ENCODE results near the gene RIPOR2. TPM values are rescaled to one million over a fixed set of nuclear protein-coding genes. Genes with fewer than 3 reads are reported as not detected.
"Not testable (repeated sequence)": the region's sequence is repeated elsewhere in the genome, so short reads cannot be mapped to it uniquely, and the experiment has no call there.

RIPOR2 gene
- total RNA-seq, 2 experiments from 2014 or later, result 88.3 to 96.3 TPM

DNA sequence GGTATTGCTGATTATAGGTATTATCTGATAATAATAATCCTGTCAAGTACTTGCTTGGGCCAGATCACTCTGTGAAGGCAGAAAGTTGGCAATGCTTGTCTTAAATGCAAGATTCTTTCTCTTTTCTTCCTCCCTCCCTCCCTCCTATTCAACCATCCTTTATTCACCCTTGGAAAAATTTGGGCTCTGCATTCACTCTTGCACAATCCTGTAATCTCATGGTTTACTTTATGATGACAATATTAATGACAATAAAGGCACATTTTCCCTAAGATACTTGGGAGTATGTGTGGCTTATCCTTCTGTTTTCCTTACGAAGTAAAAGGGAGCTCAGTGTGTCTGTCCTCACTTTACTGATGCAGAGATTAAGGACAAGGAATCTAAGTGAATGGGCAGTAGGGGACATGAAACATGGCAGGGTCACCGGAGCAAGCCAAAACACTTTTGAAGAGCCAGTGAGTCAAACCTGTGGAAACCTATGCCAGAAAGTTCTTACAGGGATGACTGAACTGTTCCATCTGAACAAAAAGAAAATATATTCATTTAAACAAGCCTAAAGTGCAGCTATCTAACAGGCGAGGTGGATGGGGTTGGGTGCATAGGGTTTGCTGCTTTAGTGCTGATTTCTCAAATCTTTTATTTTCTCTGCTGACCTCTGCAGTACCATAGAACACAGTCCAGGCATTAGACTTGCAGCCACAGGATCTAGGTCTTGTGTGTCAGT is 14.6 kb upstream of the RIPOR2 start:
- CTCF ChIA-PET, result interaction anchor here (1.0 to 11.0 kb wide), 7 partner anchors 11 to 93 kb away, joined by 3 to 155 read pairs (median 8); partner anchors contain the start of gene RIPOR2
- no peaks in the 10 kb centered on the region for H3K27me3 Mint-ChIP-seq
- peaks cover 16% of the 10 kb centered on the region for H3K9me3 Mint-ChIP-seq
- peak overlapping the region; percentile 88 for H3K27ac Mint-ChIP-seq
- peaks cover 21% of the 10 kb centered on the region for H3K36me3 Mint-ChIP-seq (ENCODE audit: low read depth)
- peak overlapping the region; percentile 27 for H3K4me3 Mint-ChIP-seq
- peaks cover 79% of the 10 kb centered on the region for H3K4me1 Mint-ChIP-seq (ENCODE audit: low read depth)
- intact Hi-C loops (cut with micrococcal nuclease), result no loop called here
- TF ChIP-seq, protein P1, sequence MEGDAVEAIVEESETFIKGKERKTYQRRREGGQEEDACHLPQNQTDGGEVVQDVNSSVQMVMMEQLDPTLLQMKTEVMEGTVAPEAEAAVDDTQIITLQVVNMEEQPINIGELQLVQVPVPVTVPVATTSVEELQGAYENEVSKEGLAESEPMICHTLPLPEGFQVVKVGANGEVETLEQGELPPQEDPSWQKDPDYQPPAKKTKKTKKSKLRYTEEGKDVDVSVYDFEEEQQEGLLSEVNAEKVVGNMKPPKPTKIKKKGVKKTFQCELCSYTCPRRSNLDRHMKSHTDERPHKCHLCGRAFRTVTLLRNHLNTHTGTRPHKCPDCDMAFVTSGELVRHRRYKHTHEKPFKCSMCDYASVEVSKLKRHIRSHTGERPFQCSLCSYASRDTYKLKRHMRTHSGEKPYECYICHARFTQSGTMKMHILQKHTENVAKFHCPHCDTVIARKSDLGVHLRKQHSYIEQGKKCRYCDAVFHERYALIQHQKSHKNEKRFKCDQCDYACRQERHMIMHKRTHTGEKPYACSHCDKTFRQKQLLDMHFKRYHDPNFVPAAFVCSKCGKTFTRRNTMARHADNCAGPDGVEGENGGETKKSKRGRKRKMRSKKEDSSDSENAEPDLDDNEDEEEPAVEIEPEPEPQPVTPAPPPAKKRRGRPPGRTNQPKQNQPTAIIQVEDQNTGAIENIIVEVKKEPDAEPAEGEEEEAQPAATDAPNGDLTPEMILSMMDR (IDR thresholded peaks at IDR 0.05), result no peak
- POLR2A ChIA-PET, result interaction anchor here (1.1 to 5.9 kb wide), 8 partner anchors 15 to 39 kb away, joined by 3 to 80 read pairs (median 4); partner anchors contain the start of gene RIPOR2
- peak; percentile 26 for DNase-seq
- peak; percentile 32 for ATAC-seq

DNA sequence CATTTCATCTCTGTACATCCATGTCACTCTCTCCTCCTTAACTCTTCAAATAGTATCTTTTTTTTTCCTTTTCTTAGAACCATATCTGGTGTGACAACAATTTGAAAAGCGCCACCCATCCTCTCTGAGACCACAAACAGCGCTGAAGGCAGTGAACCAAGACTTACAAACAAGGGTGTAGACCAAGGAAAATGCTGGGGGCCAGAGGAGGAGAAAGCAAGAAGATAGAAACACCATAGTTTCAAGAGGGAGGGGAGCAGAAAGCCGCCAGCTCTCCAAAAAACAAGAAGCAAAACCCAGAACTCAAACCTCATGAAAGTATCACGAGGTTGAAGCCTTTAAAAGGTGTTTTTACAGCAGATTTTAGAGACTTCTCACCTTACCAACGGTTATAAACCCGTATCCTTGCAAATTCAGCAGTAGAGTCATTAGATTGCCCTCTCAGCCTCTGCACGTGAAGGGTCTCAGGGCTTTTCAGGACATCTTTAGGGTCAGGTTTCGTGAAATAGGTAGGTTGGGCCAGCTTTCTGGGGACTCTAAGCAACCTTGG is 13.3 kb upstream of the RIPOR2 start:
- ATAC-seq (peak; percentile 50), DNase-seq (peak; percentile 64)
- POLR2A ChIA-PET, result interaction anchor here (0.6 to 5.9 kb wide), 11 partner anchors 14 to 43 kb away, joined by 3 to 80 read pairs (median 4); partner anchors contain the start of gene RIPOR2
- intact Hi-C loops (cut with micrococcal nuclease), result no loop called here
- H3K27me3 Mint-ChIP-seq, result no peaks in the 10 kb centered on the region
- TF ChIP-seq, protein P1 (IDR thresholded peaks at IDR 0.05), result no peak
- H3K9me3 Mint-ChIP-seq, result peaks cover 28% of the 10 kb centered on the region
- H3K4me3 Mint-ChIP-seq, result peak overlapping the region; percentile 37
- peak overlapping the region; percentile 88 for H3K27ac Mint-ChIP-seq
- CTCF ChIA-PET, result interaction anchor here (1.0 to 11.0 kb wide), 7 partner anchors 9 to 78 kb away, joined by 3 to 155 read pairs (median 6); partner anchors contain the start of gene RIPOR2
- peaks cover 70% of the 10 kb centered on the region for H3K4me1 Mint-ChIP-seq (ENCODE audit: low read depth)
- peaks cover 32% of the 10 kb centered on the region for H3K36me3 Mint-ChIP-seq (ENCODE audit: low read depth)

DNA sequence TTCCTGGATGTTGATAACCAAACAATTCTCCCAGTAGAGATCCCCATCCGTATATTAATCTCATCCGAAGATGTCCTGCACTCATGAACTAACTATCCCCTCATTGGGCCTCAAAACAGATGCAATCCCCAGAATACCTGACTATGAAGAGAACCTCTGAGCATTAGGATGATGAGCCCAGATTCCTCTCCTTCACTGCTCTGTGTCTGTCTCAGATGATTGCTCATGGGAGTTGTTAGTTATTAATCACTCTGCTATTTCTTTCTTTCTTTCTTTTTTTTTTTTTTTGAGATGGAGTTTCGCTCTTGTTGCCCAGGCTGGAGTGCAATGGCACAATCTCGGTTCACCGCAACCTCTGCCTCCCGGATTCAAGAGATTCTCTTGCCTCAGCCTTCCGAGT is 12.5 kb upstream of the RIPOR2 start:
- H3K27ac Mint-ChIP-seq, result peak overlapping the region; percentile 88
- peaks cover 29% of the 10 kb centered on the region for H3K36me3 Mint-ChIP-seq (ENCODE audit: low read depth)
- ATAC-seq; H3K27me3 Mint-ChIP-seq; H3K4me3 Mint-ChIP-seq; DNase-seq; intact Hi-C loops (cut with micrococcal nuclease): not testable (repeated sequence)
- CTCF ChIA-PET, result interaction anchor here (1.7 to 11.0 kb wide), 3 partner anchors 11 to 70 kb away, joined by 8 to 155 read pairs (median 37); partner anchors contain the start of gene RIPOR2
- H3K4me1 Mint-ChIP-seq (ENCODE audit: low read depth), result peaks cover 61% of the 10 kb centered on the region
- POLR2A ChIA-PET, result interaction anchor here (1.5 to 5.9 kb wide), 2 partner anchors 13 to 17 kb away, joined by 5 to 80 read pairs; partner anchors contain the start of gene RIPOR2
- peaks cover 27% of the 10 kb centered on the region for H3K9me3 Mint-ChIP-seq

DNA sequence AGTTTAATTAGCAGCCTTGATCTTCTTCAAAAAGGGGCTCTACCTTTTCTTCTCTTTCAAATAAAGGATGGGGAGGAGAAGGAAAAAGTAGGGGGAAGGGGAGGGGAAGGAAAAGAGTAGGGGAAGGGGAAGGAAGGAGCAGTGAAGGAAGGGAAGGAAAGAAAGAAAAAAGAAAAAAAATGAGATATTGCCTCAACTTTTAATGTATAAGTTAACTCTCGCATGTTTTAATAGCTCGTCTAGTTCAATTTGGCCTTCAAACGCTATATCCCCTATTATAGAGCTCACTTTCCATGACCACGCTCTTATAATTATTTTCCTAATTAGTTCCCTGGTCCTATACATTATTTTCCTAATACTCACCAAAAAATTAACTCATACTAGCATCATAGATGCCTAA is 11.9 kb upstream of the RIPOR2 start:
- no peak for ATAC-seq
- Mint-ChIP-seq H3K4me3 (no peak overlapping the region), H3K36me3 (ENCODE audit: low read depth) (peaks cover 35% of the 10 kb centered on the region), H3K27ac (no peak overlapping the region), H3K9me3 (peaks cover 27% of the 10 kb centered on the region), H3K4me1 (ENCODE audit: low read depth) (peaks cover 63% of the 10 kb centered on the region), H3K27me3 (no peaks in the 10 kb centered on the region)
- ChIA-PET POLR2A (interaction anchor here (5.9 kb wide), 1 partner anchor 12 kb away, joined by 80 read pairs; the partner anchor contains the start of gene RIPOR2), CTCF (interaction anchor here (5.7 to 11.0 kb wide), 2 partner anchors 11 to 44 kb away, joined by 37 to 155 read pairs; partner anchors contain the start of gene RIPOR2)
- no peak for DNase-seq
- TF ChIP-seq, protein P1 (IDR thresholded peaks at IDR 0.05), result no peak
- intact Hi-C loops (cut with micrococcal nuclease), result no loop called here

DNA sequence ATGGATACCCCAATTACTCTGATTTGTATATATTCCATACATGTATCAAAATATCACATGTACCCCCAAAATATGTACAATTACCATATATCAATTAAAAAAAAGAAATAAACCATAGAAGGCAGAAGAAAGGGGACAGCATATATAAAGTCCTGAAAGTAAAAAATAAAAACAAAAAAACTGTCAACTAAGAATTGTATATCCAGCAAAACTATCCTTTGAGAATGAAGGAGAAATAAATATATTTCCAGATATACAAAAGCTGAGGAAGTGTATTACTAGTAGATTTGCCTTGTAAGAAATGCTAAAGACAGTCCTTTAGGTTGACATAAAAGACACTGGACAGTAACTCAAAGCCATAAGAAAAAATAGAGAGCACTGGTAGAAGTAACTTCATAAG is 9.3 kb upstream of the RIPOR2 start:
- TF ChIP-seq, protein P1 (IDR thresholded peaks at IDR 0.05), result no peak
- ATAC-seq (no peak), DNase-seq (no peak)
- no peak overlapping the region for H3K27ac Mint-ChIP-seq
- intact Hi-C loops (cut with micrococcal nuclease), result no loop called here
- ChIA-PET CTCF (interaction anchor here (1.1 to 11.0 kb wide), 2 partner anchors 8 to 19 kb away, joined by 3 to 155 read pairs; partner anchors contain the start of gene RIPOR2), POLR2A (interaction anchor here (1.1 to 1.8 kb wide), 2 partner anchors 12 to 49 kb away, joined by 3 to 5 read pairs; no protein-coding TSS in a partner anchor)
- H3K27me3 Mint-ChIP-seq, result no peaks in the 10 kb centered on the region
- H3K9me3 Mint-ChIP-seq, result peaks cover 27% of the 10 kb centered on the region
- no peak overlapping the region for H3K4me3 Mint-ChIP-seq
- peaks cover 42% of the 10 kb centered on the region for H3K36me3 Mint-ChIP-seq (ENCODE audit: low read depth)
- H3K4me1 Mint-ChIP-seq (ENCODE audit: low read depth), result peaks cover 58% of the 10 kb centered on the region
